ENCODE results near the gene SH3YL1. TPM values are rescaled to one million over a fixed set of nuclear protein-coding genes. Genes with fewer than 3 reads are reported as not detected.

Gene SH3YL1
- polyA plus RNA-seq, 1 donor (not counting 4 experiments of a cell fraction or from before 2014, with no cell fraction given), result 41.8 TPM

DNA sequence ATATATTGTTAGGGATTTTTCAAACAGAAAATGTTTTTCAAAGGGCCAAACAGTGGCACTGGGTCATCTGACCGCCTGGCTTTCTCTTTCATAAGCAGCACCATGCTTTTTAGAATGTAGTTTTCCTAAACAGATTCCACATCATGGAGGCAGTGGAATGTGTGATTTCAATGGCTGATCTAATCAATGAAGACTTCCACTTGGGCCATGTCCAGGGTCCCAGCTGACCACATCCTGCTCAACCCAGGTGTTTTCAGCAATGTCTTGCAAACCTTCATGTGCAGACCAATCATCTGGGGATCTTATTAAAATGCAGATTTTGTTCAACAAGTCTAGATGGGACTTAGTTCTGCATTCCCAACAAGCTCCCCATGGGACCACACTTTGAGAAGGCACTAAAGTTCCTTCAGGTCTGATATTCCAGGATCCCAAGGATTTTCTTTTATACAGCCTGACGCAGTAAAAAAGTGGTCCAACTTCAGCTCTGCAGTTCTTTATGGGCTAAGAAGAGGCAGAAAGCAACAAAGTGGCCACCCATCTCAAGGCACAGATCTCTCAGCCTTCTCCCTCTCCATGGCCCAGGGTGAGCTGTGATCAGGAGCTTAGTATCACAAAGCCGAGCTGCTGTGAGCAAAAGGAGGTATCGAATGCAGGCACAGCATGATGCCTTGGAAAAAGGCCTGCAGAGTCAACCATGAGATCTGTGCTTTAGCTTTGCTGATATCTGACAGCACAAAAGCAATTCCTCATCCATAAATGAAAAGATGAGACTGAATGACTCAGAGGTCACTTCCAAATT is 20.4 kb upstream of the SH3YL1 start:
- H3K79me2 ChIP-seq (ENCODE audit: control insufficient read depth, insufficient read depth, low read length), result no peaks in the 10 kb centered on the region
- H3K9me3 ChIP-seq (ENCODE audit: control insufficient read depth, low read depth, low read length), result no peaks in the 10 kb centered on the region
- no peak for FAIRE-seq
- peaks cover 16% of the 10 kb centered on the region for H3K27me3 ChIP-seq (ENCODE audit: control insufficient read depth, extremely low read depth, insufficient read depth, low read length)
- H3K4me3 ChIP-seq (ENCODE audit: control insufficient read depth in 2 of 3, extremely low read depth in 1 of 3, insufficient read depth in 2 of 3, low read depth in 1 of 3, low read length in 3 of 3), result no peak overlapping the region
- no peak overlapping the region for H3K9ac ChIP-seq (ENCODE audit: control insufficient read depth, extremely low read depth, insufficient read depth, low read length)
- TF ChIP-seq EZH2 (IDR thresholded peaks at IDR 0.05; ENCODE audit: low read length), result no peak
- TF ChIP-seq, protein P1, sequence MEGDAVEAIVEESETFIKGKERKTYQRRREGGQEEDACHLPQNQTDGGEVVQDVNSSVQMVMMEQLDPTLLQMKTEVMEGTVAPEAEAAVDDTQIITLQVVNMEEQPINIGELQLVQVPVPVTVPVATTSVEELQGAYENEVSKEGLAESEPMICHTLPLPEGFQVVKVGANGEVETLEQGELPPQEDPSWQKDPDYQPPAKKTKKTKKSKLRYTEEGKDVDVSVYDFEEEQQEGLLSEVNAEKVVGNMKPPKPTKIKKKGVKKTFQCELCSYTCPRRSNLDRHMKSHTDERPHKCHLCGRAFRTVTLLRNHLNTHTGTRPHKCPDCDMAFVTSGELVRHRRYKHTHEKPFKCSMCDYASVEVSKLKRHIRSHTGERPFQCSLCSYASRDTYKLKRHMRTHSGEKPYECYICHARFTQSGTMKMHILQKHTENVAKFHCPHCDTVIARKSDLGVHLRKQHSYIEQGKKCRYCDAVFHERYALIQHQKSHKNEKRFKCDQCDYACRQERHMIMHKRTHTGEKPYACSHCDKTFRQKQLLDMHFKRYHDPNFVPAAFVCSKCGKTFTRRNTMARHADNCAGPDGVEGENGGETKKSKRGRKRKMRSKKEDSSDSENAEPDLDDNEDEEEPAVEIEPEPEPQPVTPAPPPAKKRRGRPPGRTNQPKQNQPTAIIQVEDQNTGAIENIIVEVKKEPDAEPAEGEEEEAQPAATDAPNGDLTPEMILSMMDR (optimal IDR thresholded peaks at IDR 0.05 in 1 of 3, IDR thresholded peaks at IDR 0.05 in 1 of 3, conservative IDR thresholded peaks at IDR 0.05 in 1 of 3; ENCODE audit: extremely low read depth in 1 of 3, insufficient read depth in 2 of 3, low read length in 3 of 3), result no peak
- H3K27ac ChIP-seq (ENCODE audit: control insufficient read depth, insufficient read depth, low read length), result no peak overlapping the region
- no peaks in the 10 kb centered on the region for H3K9me1 ChIP-seq (ENCODE audit: control insufficient read depth, extremely low read depth, insufficient read depth, low read length)
- peaks cover 2 to 6% of the 10 kb centered on the region in 2 experiments for H3K36me3 ChIP-seq (ENCODE audit: control insufficient read depth in 2 of 2, extremely low read depth in 1 of 2, insufficient read depth in 2 of 2, low read length in 2 of 2)
- H4K20me1 ChIP-seq (ENCODE audit: control insufficient read depth, extremely low read depth, insufficient read depth, low read length), result no peaks in the 10 kb centered on the region
- dilution Hi-C loops (cut with MboI; ENCODE audit: extremely low pct_ligation_motif_present, low sequenced_read_pairs), result no loop called here
- peaks cover 2% of the 10 kb centered on the region for H3K4me1 ChIP-seq (ENCODE audit: control insufficient read depth, extremely low read depth, insufficient read depth, low read length)
- no peak for DNase-seq (ENCODE audit: low read depth, low spot score)
- no peak overlapping the region for H3K4me2 ChIP-seq (ENCODE audit: control insufficient read depth, extremely low read depth, insufficient read depth, low read depth, low read length)
- H2AFZ ChIP-seq (ENCODE audit: control insufficient read depth, low read length), result no peak overlapping the region

DNA sequence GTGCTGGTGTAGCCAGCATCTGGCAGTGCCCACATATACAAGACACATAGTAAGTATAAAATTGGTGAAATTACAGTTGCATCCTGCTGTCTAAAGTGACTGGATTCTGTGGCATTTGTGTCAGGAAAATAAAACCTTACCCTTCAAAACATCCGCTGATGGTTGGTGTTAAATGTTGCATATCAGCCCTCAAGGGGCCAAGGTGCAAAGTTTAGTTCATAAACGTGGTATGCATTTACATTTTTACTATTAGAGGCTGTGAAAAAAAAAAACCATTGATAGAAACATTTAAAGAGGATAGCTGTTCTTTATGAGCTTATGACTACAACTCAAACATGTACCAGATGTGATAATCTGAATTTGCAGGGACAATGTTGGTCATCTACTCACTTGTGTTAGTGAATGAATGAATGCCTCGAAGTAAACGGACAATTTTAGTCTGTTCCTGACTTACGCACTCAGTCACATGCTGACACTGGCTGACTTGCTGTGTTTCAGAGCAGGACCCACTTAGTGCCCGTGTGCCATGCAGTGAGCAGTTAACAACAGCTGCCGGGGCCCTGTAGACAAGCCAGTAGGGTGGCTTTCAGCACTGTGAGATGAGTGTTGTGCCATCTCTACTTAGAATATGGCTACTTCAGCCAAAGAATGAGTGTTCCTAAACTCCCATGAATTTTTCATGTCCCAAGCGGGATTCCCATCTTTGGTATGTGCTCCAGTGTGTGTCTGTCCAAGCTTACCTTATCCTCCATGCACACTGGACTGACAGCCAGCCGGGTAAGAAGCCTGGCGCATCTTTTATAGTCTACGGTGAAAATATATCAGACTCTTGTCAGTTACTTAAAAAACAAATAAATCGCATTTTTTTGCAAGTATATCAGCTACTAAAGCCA is 18.8 kb upstream of the SH3YL1 start:
- FAIRE-seq, result no peak
- peaks cover 2% of the 10 kb centered on the region for H4K20me1 ChIP-seq (ENCODE audit: control insufficient read depth, extremely low read depth, insufficient read depth, low read length)
- no peak overlapping the region for H3K4me2 ChIP-seq (ENCODE audit: control insufficient read depth, extremely low read depth, insufficient read depth, low read depth, low read length)
- dilution Hi-C loops (cut with MboI; ENCODE audit: extremely low pct_ligation_motif_present, low sequenced_read_pairs), result no loop called here
- no peak overlapping the region for H3K27ac ChIP-seq (ENCODE audit: control insufficient read depth, insufficient read depth, low read length)
- peaks cover 5 to 10% of the 10 kb centered on the region in 2 experiments for H3K36me3 ChIP-seq (ENCODE audit: control insufficient read depth in 2 of 2, extremely low read depth in 1 of 2, insufficient read depth in 2 of 2, low read length in 2 of 2)
- H3K9ac ChIP-seq (ENCODE audit: control insufficient read depth, extremely low read depth, insufficient read depth, low read length), result no peak overlapping the region
- H3K9me3 ChIP-seq (ENCODE audit: control insufficient read depth, low read depth, low read length), result no peaks in the 10 kb centered on the region
- TF ChIP-seq, protein P1 (optimal IDR thresholded peaks at IDR 0.05 in 1 of 3, IDR thresholded peaks at IDR 0.05 in 1 of 3, conservative IDR thresholded peaks at IDR 0.05 in 1 of 3; ENCODE audit: extremely low read depth in 1 of 3, insufficient read depth in 2 of 3, low read length in 3 of 3), result no peak
- no peak for TF ChIP-seq EZH2 (IDR thresholded peaks at IDR 0.05; ENCODE audit: low read length)
- peaks cover 3% of the 10 kb centered on the region for H3K79me2 ChIP-seq (ENCODE audit: control insufficient read depth, insufficient read depth, low read length)
- no peak overlapping the region for H2AFZ ChIP-seq (ENCODE audit: control insufficient read depth, low read length)
- H3K27me3 ChIP-seq (ENCODE audit: control insufficient read depth, extremely low read depth, insufficient read depth, low read length), result peaks cover 9% of the 10 kb centered on the region
- H3K4me1 ChIP-seq (ENCODE audit: control insufficient read depth, extremely low read depth, insufficient read depth, low read length), result no peaks in the 10 kb centered on the region
- DNase-seq (ENCODE audit: low read depth, low spot score), result no peak
- no peaks in the 10 kb centered on the region for H3K9me1 ChIP-seq (ENCODE audit: control insufficient read depth, extremely low read depth, insufficient read depth, low read length)
- no peak overlapping the region for H3K4me3 ChIP-seq (ENCODE audit: control insufficient read depth in 2 of 3, extremely low read depth in 1 of 3, insufficient read depth in 2 of 3, low read depth in 1 of 3, low read length in 3 of 3)
